IMR-90 (cell line): ENCODE data around the gene XRCC3. TPM values are rescaled to one million over a fixed set of nuclear protein-coding genes. Genes with fewer than 3 reads are reported as not detected.

Experiments used
- ATAC-seq: fragments of 200-7000 bp; cut with Tn5 transposase; 2 replicates; pipeline ENCODE4 v1.9.1; 2020; ENCODE audit warnings: low read depth, mild to moderate bottlenecking, moderate library complexity
- BruUV-seq: library from RNA; stranded (reverse); fragments of 400-500 nt; replicated peaks from 2 replicates; lab custom pipeline; 2021; lab: Mats Ljungman, UMichigan
- CTCF ChIA-PET: fragments of 300-600 bp; formaldehyde crosslinking; extraction: SDS; loops from one replicate; lab custom pipeline; 2021; ENCODE audit warnings: antibody characterized with exemption; lab: Yijun Ruan, JAX
- POLR2A ChIA-PET: fragments of 300-600 bp; sonication (Branson Sonifier 250); formaldehyde crosslinking; loops from one replicate; lab custom pipeline; 2022; ENCODE audit warnings: antibody characterized with exemption; ENCODE audit not compliant: unreplicated experiment; lab: Charles Lee
- DNase-seq: peaks from one replicate; pipeline ENCODE4 v3.0.0; 2013
- H2AFZ ChIP-seq: replicated peaks from 2 replicates; pipeline ENCODE3; 2013; ENCODE audit warnings: low read length, mild to moderate bottlenecking; ENCODE audit not compliant: poor library complexity
- H2AK5ac ChIP-seq: 2 replicates; pipeline ENCODE4 v1.6.1; 2013; ENCODE audit warnings: low read depth, low read length, inconsistent platforms
- H2AK9ac ChIP-seq: replicated peaks from 2 replicates; pipeline ENCODE3; 2013; ENCODE audit warnings: mild to moderate bottlenecking, low read depth, low read length, moderate library complexity; ENCODE audit not compliant: poor library complexity
- H2BK120ac ChIP-seq: 2 replicates; pipeline ENCODE4 v1.6.1; 2013; ENCODE audit warnings: low read depth, low read length, inconsistent platforms
- H2BK15ac ChIP-seq: 3 replicates; pipeline ENCODE4 v1.6.1; 2013; ENCODE audit warnings: low read depth, low read length, inconsistent platforms
- H2BK20ac ChIP-seq: 2 replicates; pipeline ENCODE4 v1.6.1; 2013; ENCODE audit warnings: low read depth, mild to moderate bottlenecking, inconsistent platforms, low read length, moderate library complexity
- H2BK5ac ChIP-seq: 2 replicates; pipeline ENCODE4 v1.6.1; 2013; ENCODE audit warnings: mild to moderate bottlenecking, low read depth, low read length, inconsistent platforms; ENCODE audit not compliant: poor library complexity, severe bottlenecking
- H3K14ac ChIP-seq: replicated peaks from 2 replicates; pipeline ENCODE4 v1.6.1; 2013; ENCODE audit warnings: low read depth, low read length, inconsistent platforms
- H3K18ac ChIP-seq: 2 replicates; pipeline ENCODE4 v1.6.1; 2013; ENCODE audit warnings: low read depth, low read length, control low read depth
- H3K23ac ChIP-seq: 2 replicates; pipeline ENCODE4 v1.6.1; 2013; ENCODE audit warnings: low read depth, low read length, inconsistent platforms
- H3K27ac ChIP-seq: 2 replicates; pipeline ENCODE4 v1.5.1; 2013; ENCODE audit warnings: mild to moderate bottlenecking, control low read depth, low read length; ENCODE audit not compliant: insufficient read depth
- H3K27me3 ChIP-seq: 2 replicates; pipeline ENCODE4 v1.6.1; 2013; ENCODE audit warnings: low read length; ENCODE audit not compliant: control insufficient read depth, insufficient read depth
- H3K36me3 ChIP-seq: 2 replicates; pipeline ENCODE4 v1.6.1; 2013; ENCODE audit warnings: low read length, mixed read lengths; ENCODE audit not compliant: control insufficient read depth, insufficient read depth
- H3K4ac ChIP-seq: 2 replicates; pipeline ENCODE4 v1.6.1; 2013; ENCODE audit warnings: low read depth, low read length, inconsistent platforms
- H3K4me1 ChIP-seq: 2 replicates; pipeline ENCODE4 v1.6.1; 2013; ENCODE audit warnings: low read length, mixed read lengths; ENCODE audit not compliant: control insufficient read depth, insufficient read depth
- H3K4me2 ChIP-seq: 2 replicates; pipeline ENCODE4 v1.6.1; 2013; ENCODE audit warnings: low read depth, mild to moderate bottlenecking, control low read depth, low read length, moderate library complexity
- H3K4me3 ChIP-seq: 2 replicates; pipeline ENCODE4 v1.5.1; 2013; ENCODE audit warnings: low read depth, mild to moderate bottlenecking, control low read depth, low read length, moderate library complexity; ENCODE audit not compliant: insufficient read depth
- H3K56ac ChIP-seq: 2 replicates; pipeline ENCODE4 v1.6.1; 2013; ENCODE audit warnings: low read length, inconsistent platforms; ENCODE audit not compliant: insufficient read depth; ENCODE audit errors: extremely low read depth
- H3K79me1 ChIP-seq, 2 experiments: 2 replicates each; pipeline ENCODE4 v1.6.1; 2013; ENCODE audit warnings: low read length in 2 of 2, inconsistent platforms in 1 of 2, low read depth in 1 of 2
- H3K9ac ChIP-seq: 2 replicates; pipeline ENCODE4 v1.6.1; 2013; ENCODE audit warnings: low read depth, low read length, control low read depth
- H3K9me1 ChIP-seq: 2 replicates; pipeline ENCODE4 v1.6.1; 2013; ENCODE audit warnings: low read length, inconsistent platforms; ENCODE audit not compliant: insufficient read depth
- H3K9me3 ChIP-seq: 2 replicates; pipeline ENCODE4 v1.6.1; 2013; ENCODE audit warnings: low read length; ENCODE audit not compliant: control insufficient read depth, insufficient read depth
- H4K20me1 ChIP-seq: 2 replicates; pipeline ENCODE4 v1.6.1; 2013; ENCODE audit warnings: low read length, inconsistent platforms; ENCODE audit not compliant: insufficient read depth
- H4K5ac ChIP-seq: 2 replicates; pipeline ENCODE4 v1.6.1; 2013; ENCODE audit warnings: mild to moderate bottlenecking, low read depth, low read length, control low read depth
- H4K8ac ChIP-seq, 2 experiments: 2 replicates each; pipeline ENCODE4 v1.6.1; 2013; ENCODE audit warnings: low read depth in 2 of 2, low read length in 2 of 2, control low read depth in 1 of 2, inconsistent platforms in 1 of 2
- H4K91ac ChIP-seq: 2 replicates; pipeline ENCODE4 v1.6.1; 2013; ENCODE audit warnings: low read depth, low read length, inconsistent platforms; ENCODE audit not compliant: insufficient read depth
- BHLHE40 ChIP-seq: fragments of 150-350 bp; IDR thresholded peaks from 2 replicates; pipeline ENCODE4 v1.6.1; 2016; ENCODE audit warnings: mild to moderate bottlenecking, low read depth, low read length
- CEBPB ChIP-seq: IDR thresholded peaks from 2 replicates; pipeline ENCODE4 v1.6.1; 2012; ENCODE audit warnings: low read depth, low read length, improper control_type of control experiment
- CHD1 ChIP-seq: IDR thresholded peaks from 2 replicates; pipeline ENCODE4 v1.6.1; 2012; ENCODE audit warnings: low read depth, low read length, improper control_type of control experiment
- MAZ ChIP-seq: IDR thresholded peaks from 2 replicates; pipeline ENCODE4 v1.6.1; 2012; ENCODE audit warnings: low read depth, mild to moderate bottlenecking, low read length, improper control_type of control experiment, moderate library complexity, borderline replicate concordance
- MXI1 ChIP-seq: IDR thresholded peaks from 2 replicates; pipeline ENCODE4 v1.6.1; 2012; ENCODE audit warnings: low read depth, mild to moderate bottlenecking, low read length, moderate library complexity, borderline replicate concordance
- RAD21 ChIP-seq: IDR thresholded peaks from 2 replicates; pipeline ENCODE4 v1.6.1; 2012; ENCODE audit warnings: low read length, improper control_type of control experiment
- RCOR1 ChIP-seq: IDR thresholded peaks from 2 replicates; pipeline ENCODE4 v1.6.1; 2012; ENCODE audit warnings: mild to moderate bottlenecking, low read length, improper control_type of control experiment; ENCODE audit not compliant: insufficient replicate concordance
- SMC3 ChIP-seq: fragments of 150-350 bp; IDR thresholded peaks from 2 replicates; pipeline ENCODE4 v1.6.1; 2016; ENCODE audit warnings: low read depth, mild to moderate bottlenecking, antibody characterized with exemption, low read length, moderate library complexity
- USF2 ChIP-seq: fragments of 150-350 bp; IDR thresholded peaks from 2 replicates; pipeline ENCODE4 v1.6.1; 2017; ENCODE audit warnings: mild to moderate bottlenecking, antibody characterized with exemption, low read length, low read depth
- WGBS, 2 experiments: methylation state at CpG; one replicate each; pipeline versions ENCODE4 v1.1.5 to v1.1.7; 2013; ENCODE audit warnings: missing lambda C conversion rate in 2 of 2; ENCODE audit not compliant: insufficient read length in 1 of 2; ENCODE audit errors: extremely low coverage in 2 of 2; 5-methylcytosine and 5-hydroxymethylcytosine counted together
- dilution Hi-C: fragments of 300-500 bp; cut with HindIII; formaldehyde crosslinking; loops from one replicate; pipeline ENCODE4 v1.14.3; 2018; ENCODE audit warnings: low sequenced_read_pairs; ENCODE audit not compliant: unreplicated experiment
- in situ Hi-C: fragments of 300-500 bp; cut with MboI; formaldehyde crosslinking; loops from 3 replicates; pipeline ENCODE4 v1.14.3; 2019; ENCODE audit warnings: low sequenced_read_pairs, inconsistent platforms, mixed read lengths
- intact Hi-C: fragments of 100-400 bp; cut with micrococcal nuclease; formaldehyde crosslinking; loops from 2 replicates; pipeline ENCODE4 v1.10.0; 2022
- polyA plus RNA-seq, 3 experiments: library from polyadenylated mRNA; depleted of rRNA; stranded (reverse); fragments of >200 nt; gene quantifications; 2 replicates each; pipeline ENCODE4 v1.2.3, GENCODE V29; 2012; ENCODE audit warnings: low replicate concordance in 1 of 3
- total RNA-seq: library from RNA; depleted of rRNA; stranded (reverse); fragments of >200 nt; gene quantifications from 2 replicates; pipeline ENCODE4 v1.2.3, GENCODE V29; 2012

XRCC3 gene
- total and polyA plus RNA-seq, 2 of the 4 experiments (the other 2 are of a cell fraction) = 8.1 to 9.5 TPM

- Histone ChIP-seq H3K4me3 (no peak overlapping the region), H3K9me3 (no peaks in the 10 kb centered on the region), H4K8ac (peak overlapping the region in 1 of 2 experiments; percentile 35; a peak in 1 of 4 replicates), H2AK9ac (no peak overlapping the region), H4K20me1 (peaks cover 32% of the 10 kb centered on the region), H3K4me1 (peaks cover 10% of the 10 kb centered on the region), H3K79me1 (peaks cover 28 to 75% of the 10 kb centered on the region in 2 experiments), H2AK5ac (no peak overlapping the region), H3K36me3 (peaks cover 4% of the 10 kb centered on the region; the same call in 1 of the 2 replicates), H2BK15ac (no peak overlapping the region), H2BK20ac (no peak overlapping the region), H2AFZ (no peak overlapping the region), H3K9me1 (peaks cover 4% of the 10 kb centered on the region), H2BK5ac (no peak overlapping the region), H3K4me2 (peak overlapping the region; percentile 37), H3K14ac (no peak overlapping the region), H3K9ac (no peak overlapping the region), H3K56ac (no peak overlapping the region), H3K18ac (no peak overlapping the region), H2BK120ac (no peak overlapping the region), H4K5ac (no peak overlapping the region), H3K23ac (0 out of 2 replicates have a peak overlapping the region, but pooled peaks have one; percentile 33), H4K91ac (no peak overlapping the region), H3K27me3 (no peaks in the 10 kb centered on the region), H3K27ac (no peak overlapping the region), H3K4ac (no peak overlapping the region)
- ATAC-seq = no peak
- no peak for DNase-seq
- intact Hi-C loops (no loop called here), dilution Hi-C loops (no loop called here), in situ Hi-C loops (no loop called here)
- TF ChIP-seq USF2 (no peak), RAD21 (no peak), CHD1 (no peak), RCOR1 (no peak), SMC3 (no peak), CEBPB (no peak), MAZ (no peak), BHLHE40 (no peak), MXI1 (no peak)
- ChIA-PET CTCF (no interaction called here), POLR2A (no interaction called here)
- WGBS, 2 experiments = 58% methylated on average over 5 of the region's 16 CpGs; no CpG with 5 or more reads in 1 of the 2 experiments
- no TSS peak for BruUV-seq
Observed at GRCh38 chr14:103714063-103714724, 1.1 kb downstream of the XRCC3 start.
